ENCODE data around the gene RPTOR. TPM values are rescaled to one million over a fixed set of nuclear protein-coding genes. Genes with fewer than 3 reads are reported as not detected.
"Not testable (repeated sequence)": the region's sequence is repeated elsewhere in the genome, so short reads cannot be mapped to it uniquely, and the experiment has no call there.

Gene RPTOR
- total and polyA plus RNA-seq, 2 donors (not counting 1 experiment from before 2014, with no cell fraction given) = 6.7 to 22.8 TPM

DNA sequence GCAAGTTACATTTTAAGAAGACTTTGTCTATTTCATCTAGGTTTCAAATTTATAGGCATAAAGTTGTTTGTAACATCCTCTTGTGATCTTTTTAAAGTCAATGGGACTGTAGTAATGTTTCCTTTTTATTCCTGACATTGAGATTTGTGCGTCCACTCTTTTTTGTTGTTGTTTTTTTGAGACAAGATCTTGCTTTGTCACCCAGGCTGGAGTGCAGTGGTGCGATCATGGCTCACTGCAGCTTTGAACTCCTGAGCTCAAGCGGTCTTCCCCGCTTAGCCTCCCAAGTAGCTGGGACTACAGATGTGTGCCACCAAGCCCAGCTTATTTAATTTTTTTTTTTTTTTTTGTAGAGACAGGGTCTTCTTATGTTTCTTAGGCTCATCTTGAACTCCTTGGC, 29.9 kb downstream of the RPTOR start:
- H3K9me3 ChIP-seq (ENCODE audit: control insufficient read depth, insufficient read depth, low read depth, low read length) = no peaks in the 10 kb centered on the region
- TF ChIP-seq, protein P1, sequence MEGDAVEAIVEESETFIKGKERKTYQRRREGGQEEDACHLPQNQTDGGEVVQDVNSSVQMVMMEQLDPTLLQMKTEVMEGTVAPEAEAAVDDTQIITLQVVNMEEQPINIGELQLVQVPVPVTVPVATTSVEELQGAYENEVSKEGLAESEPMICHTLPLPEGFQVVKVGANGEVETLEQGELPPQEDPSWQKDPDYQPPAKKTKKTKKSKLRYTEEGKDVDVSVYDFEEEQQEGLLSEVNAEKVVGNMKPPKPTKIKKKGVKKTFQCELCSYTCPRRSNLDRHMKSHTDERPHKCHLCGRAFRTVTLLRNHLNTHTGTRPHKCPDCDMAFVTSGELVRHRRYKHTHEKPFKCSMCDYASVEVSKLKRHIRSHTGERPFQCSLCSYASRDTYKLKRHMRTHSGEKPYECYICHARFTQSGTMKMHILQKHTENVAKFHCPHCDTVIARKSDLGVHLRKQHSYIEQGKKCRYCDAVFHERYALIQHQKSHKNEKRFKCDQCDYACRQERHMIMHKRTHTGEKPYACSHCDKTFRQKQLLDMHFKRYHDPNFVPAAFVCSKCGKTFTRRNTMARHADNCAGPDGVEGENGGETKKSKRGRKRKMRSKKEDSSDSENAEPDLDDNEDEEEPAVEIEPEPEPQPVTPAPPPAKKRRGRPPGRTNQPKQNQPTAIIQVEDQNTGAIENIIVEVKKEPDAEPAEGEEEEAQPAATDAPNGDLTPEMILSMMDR (conservative IDR thresholded peaks at IDR 0.05 in 1 of 2, IDR thresholded peaks at IDR 0.05 in 1 of 2; ENCODE audit: low read depth in 1 of 2, low read length in 2 of 2) = no peak
- no peak for TF ChIP-seq EZH2 (IDR thresholded peaks at IDR 0.05; ENCODE audit: low read length, missing control alignments)
- H3K9ac ChIP-seq (ENCODE audit: insufficient read depth, low read length) = no peak overlapping the region
- H4K20me1 ChIP-seq (ENCODE audit: control insufficient read depth, extremely low read depth, insufficient read depth, low read length) = no peaks in the 10 kb centered on the region
- no peaks in the 10 kb centered on the region for H3K27me3 ChIP-seq (ENCODE audit: control insufficient read depth, insufficient read depth, low read length)
- no peak for DNase-seq (ENCODE audit: low read depth in 2 of 2)
- peaks cover 17% of the 10 kb centered on the region for H3K79me2 ChIP-seq (ENCODE audit: control insufficient read depth, insufficient read depth, low read length)
- H3K36me3 ChIP-seq (ENCODE audit: control insufficient read depth, insufficient read depth, low read length) = no peaks in the 10 kb centered on the region
- H3K27ac ChIP-seq (ENCODE audit: insufficient read depth, low read length) = no peak overlapping the region
- H2AFZ ChIP-seq (ENCODE audit: low read length) = no peak overlapping the region
- H3K4me2 ChIP-seq (ENCODE audit: extremely low read depth, insufficient read depth, low read length) = no peak overlapping the region
- H3K4me1 ChIP-seq (ENCODE audit: control insufficient read depth, extremely low read depth, insufficient read depth, low read length) = no peaks in the 10 kb centered on the region
- H3K4me3 ChIP-seq (replicated peaks in 1 of 4; ENCODE audit: control extremely low read depth in 1 of 4, insufficient read depth in 1 of 4, low read depth in 3 of 4, low read length in 4 of 4) = no peak overlapping the region

DNA sequence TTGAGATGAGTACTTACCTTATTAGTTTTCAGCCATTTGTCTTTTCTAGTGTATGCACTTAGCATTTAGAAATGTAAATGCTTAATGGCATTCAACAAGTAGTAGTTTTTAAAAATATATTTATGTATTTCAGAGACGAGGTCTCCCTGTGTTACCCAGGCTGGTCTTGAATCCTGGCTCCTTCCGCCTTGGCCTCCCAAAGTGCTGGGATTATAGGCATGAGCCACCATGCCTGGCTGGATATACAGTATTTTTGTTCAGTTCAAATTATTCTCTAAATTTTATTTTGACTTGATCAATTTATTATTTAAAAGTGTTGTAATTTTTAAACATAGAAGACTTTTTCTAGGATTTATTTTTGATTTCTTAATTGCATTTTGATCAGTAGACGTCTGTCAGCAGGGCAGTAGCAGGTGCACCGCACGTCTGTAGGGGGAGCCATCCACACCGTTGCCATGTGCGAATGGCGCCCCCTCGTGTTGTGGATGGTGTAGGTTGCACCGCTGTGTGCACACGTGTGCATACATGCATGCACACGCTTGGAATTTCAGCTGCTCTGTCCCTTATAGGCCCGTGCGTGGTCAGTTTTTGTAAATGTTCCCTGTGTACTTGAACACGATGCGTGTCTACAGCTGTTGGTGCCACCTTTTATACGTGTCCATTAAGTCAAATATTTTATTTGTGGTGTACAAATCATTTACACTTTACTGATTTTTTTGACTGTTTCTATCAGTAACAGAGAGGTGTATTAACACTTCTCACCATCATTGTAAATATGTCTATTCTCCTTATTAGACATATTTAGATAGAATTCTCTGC, 30.6 kb downstream of the RPTOR start:
- Histone ChIP-seq H3K27ac (ENCODE audit: insufficient read depth, low read length) (no peak overlapping the region), H3K4me3 (replicated peaks in 1 of 4; ENCODE audit: control extremely low read depth in 1 of 4, insufficient read depth in 1 of 4, low read depth in 3 of 4, low read length in 4 of 4) (no peak overlapping the region), H2AFZ (ENCODE audit: low read length) (no peak overlapping the region), H3K79me2 (ENCODE audit: control insufficient read depth, insufficient read depth, low read length) (peaks cover 12% of the 10 kb centered on the region), H3K27me3 (ENCODE audit: control insufficient read depth, insufficient read depth, low read length) (no peaks in the 10 kb centered on the region), H3K9me3 (ENCODE audit: control insufficient read depth, insufficient read depth, low read depth, low read length) (no peaks in the 10 kb centered on the region), H4K20me1 (ENCODE audit: control insufficient read depth, extremely low read depth, insufficient read depth, low read length) (no peaks in the 10 kb centered on the region), H3K4me2 (ENCODE audit: extremely low read depth, insufficient read depth, low read length) (no peak overlapping the region), H3K9ac (ENCODE audit: insufficient read depth, low read length) (no peak overlapping the region), H3K4me1 (ENCODE audit: control insufficient read depth, extremely low read depth, insufficient read depth, low read length) (no peaks in the 10 kb centered on the region), H3K36me3 (ENCODE audit: control insufficient read depth, insufficient read depth, low read length) (no peaks in the 10 kb centered on the region)
- DNase-seq (ENCODE audit: low read depth in 2 of 2) = peak; percentile 78 to 86
- TF ChIP-seq, protein P1 (conservative IDR thresholded peaks at IDR 0.05 in 1 of 2, IDR thresholded peaks at IDR 0.05 in 1 of 2; ENCODE audit: low read depth in 1 of 2, low read length in 2 of 2) = peak; percentile 99 to 100
- TF ChIP-seq EZH2 (IDR thresholded peaks at IDR 0.05; ENCODE audit: low read length, missing control alignments) = no peak

DNA sequence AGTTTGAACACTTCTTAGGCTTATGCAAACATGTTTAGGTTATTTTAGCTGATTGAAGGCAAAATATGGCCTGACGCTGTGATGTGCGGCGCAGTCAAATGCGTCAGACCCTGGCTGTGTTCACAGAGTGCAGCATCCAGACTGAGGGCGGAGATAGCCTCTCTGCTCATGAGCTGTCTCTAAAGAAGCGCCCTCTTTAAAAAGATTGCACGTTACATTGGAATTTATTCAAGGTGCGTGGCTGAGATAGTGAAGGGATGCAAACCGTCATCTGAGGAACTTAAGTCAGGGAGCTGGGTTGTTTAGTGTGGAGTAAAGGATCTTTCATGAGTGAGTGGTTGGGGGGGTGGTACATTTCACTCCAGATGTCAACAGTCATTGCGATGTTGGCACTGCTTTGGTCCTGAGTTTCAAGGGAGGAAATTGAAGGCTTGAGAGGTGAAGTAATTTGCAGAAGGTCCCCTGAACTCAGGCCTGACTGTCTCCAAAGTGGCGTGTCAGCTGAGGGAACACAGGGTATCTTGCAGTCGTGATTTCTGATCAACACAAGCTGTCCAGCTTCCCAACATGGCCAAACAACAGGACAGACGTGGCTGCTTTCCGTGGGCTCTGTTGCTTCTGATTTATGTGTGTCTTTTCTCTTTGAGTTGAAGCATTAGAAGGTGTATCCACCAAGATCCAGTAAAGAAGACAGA, 33.4 kb downstream of the RPTOR start:
- no peak overlapping the region for H3K27ac ChIP-seq (ENCODE audit: insufficient read depth, low read length)
- TF ChIP-seq, protein P1 (conservative IDR thresholded peaks at IDR 0.05 in 1 of 2, IDR thresholded peaks at IDR 0.05 in 1 of 2; ENCODE audit: low read depth in 1 of 2, low read length in 2 of 2) = no peak
- TF ChIP-seq EZH2 (IDR thresholded peaks at IDR 0.05; ENCODE audit: low read length, missing control alignments) = no peak
- H3K4me2 ChIP-seq (ENCODE audit: extremely low read depth, insufficient read depth, low read length) = no peak overlapping the region
- H3K79me2 ChIP-seq (ENCODE audit: control insufficient read depth, insufficient read depth, low read length) = peaks cover 15% of the 10 kb centered on the region
- no peaks in the 10 kb centered on the region for H3K9me3 ChIP-seq (ENCODE audit: control insufficient read depth, insufficient read depth, low read depth, low read length)
- H4K20me1 ChIP-seq (ENCODE audit: control insufficient read depth, extremely low read depth, insufficient read depth, low read length) = no peaks in the 10 kb centered on the region
- no peaks in the 10 kb centered on the region for H3K36me3 ChIP-seq (ENCODE audit: control insufficient read depth, insufficient read depth, low read length)
- no peak for DNase-seq (ENCODE audit: low read depth in 2 of 2)
- H2AFZ ChIP-seq (ENCODE audit: low read length) = no peak overlapping the region
- H3K27me3 ChIP-seq (ENCODE audit: control insufficient read depth, insufficient read depth, low read length) = no peaks in the 10 kb centered on the region
- no peak overlapping the region for H3K4me3 ChIP-seq (replicated peaks in 1 of 4; ENCODE audit: control extremely low read depth in 1 of 4, insufficient read depth in 1 of 4, low read depth in 3 of 4, low read length in 4 of 4)
- no peak overlapping the region for H3K9ac ChIP-seq (ENCODE audit: insufficient read depth, low read length)
- no peaks in the 10 kb centered on the region for H3K4me1 ChIP-seq (ENCODE audit: control insufficient read depth, extremely low read depth, insufficient read depth, low read length)

DNA sequence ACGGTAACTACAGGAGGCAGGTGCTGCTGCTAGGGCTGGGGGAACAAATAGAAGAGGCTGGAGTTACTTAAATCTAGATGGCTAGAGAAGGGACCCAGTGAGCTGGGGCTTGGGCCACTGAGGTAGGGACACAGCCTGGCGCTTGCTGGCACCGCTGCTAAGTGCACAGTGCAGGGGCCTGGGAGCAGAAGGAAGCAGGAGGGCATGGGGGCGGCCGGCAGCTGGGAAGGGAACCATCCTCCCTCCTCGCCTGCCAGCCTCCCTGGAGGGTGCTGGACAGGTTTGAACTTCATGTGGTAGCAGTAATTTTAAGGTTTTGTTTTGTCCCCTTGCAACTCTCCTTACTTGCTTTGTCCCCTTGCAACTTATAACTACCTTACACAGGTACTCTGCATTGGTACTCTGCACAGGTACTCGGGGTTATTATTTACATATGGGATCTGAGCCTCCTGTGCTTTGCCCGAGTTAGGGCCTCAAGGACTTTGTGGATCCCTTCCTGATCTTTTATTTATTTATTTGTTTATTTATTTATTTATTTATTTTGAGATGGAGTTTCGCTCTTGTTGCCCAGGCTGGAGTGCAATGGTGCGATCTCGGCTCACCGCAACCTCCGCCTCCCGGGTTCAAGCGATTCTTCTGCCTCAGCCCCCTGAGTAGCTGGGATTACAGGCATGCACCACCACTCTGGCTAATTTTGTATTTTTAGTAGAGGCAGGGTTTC, 34.2 kb downstream of the RPTOR start:
- not testable (repeated sequence) for H4K20me1 ChIP-seq (ENCODE audit: control insufficient read depth, extremely low read depth, insufficient read depth, low read length); H3K9me3 ChIP-seq (ENCODE audit: control insufficient read depth, insufficient read depth, low read depth, low read length); H3K4me1 ChIP-seq (ENCODE audit: control insufficient read depth, extremely low read depth, insufficient read depth, low read length); H3K9ac ChIP-seq (ENCODE audit: insufficient read depth, low read length); DNase-seq (ENCODE audit: low read depth in 2 of 2); H3K27me3 ChIP-seq (ENCODE audit: control insufficient read depth, insufficient read depth, low read length); H3K4me2 ChIP-seq (ENCODE audit: extremely low read depth, insufficient read depth, low read length); H2AFZ ChIP-seq (ENCODE audit: low read length); H3K27ac ChIP-seq (ENCODE audit: insufficient read depth, low read length); H3K4me3 ChIP-seq (replicated peaks in 1 of 4; ENCODE audit: control extremely low read depth in 1 of 4, insufficient read depth in 1 of 4, low read depth in 3 of 4, low read length in 4 of 4); H3K36me3 ChIP-seq (ENCODE audit: control insufficient read depth, insufficient read depth, low read length)
- peaks cover 20% of the 10 kb centered on the region for H3K79me2 ChIP-seq (ENCODE audit: control insufficient read depth, insufficient read depth, low read length)
